Measurements from ENCODE around the gene LAMA2. TPM values are rescaled to one million over a fixed set of nuclear protein-coding genes. Genes with fewer than 3 reads are reported as not detected.

Gene LAMA2
- total RNA-seq, 1 donor from 2014 or later = 18.0 TPM

DNA sequence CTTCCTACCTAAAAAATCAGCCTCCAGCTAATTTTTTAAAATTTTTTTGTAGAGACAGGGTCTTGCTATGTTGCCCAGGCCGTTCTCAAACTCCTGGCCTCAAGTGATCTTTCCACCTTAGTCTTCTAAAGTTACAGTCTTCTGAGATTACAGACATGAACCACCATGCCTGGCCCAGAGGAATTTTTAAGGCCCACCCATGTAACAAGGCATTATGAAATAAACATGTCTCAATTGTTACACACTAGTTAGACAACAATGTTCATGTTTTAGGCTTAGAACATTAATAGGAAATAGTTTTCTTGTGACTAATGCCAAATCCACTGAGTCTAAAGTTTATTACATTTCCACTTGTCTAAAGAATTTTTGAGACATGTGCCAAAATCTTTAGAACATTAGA, 221.2 kb downstream of the LAMA2 start:
- Mint-ChIP-seq H3K36me3 (ENCODE audit: unreplicated experiment) (no peaks in the 10 kb centered on the region), H3K27me3 (ENCODE audit: unreplicated experiment) (peaks cover 10% of the 10 kb centered on the region), H3K9me3 (ENCODE audit: unreplicated experiment) (no peaks in the 10 kb centered on the region), H3K4me1 (ENCODE audit: unreplicated experiment) (no peaks in the 10 kb centered on the region), H3K4me3 (ENCODE audit: unreplicated experiment) (no peak overlapping the region), H3K27ac (ENCODE audit: unreplicated experiment) (no peak overlapping the region)
- no peak for TF ChIP-seq CTCF (IDR thresholded peaks at IDR 0.05)
- DNase-seq (ENCODE audit: extremely low spot score, unreplicated experiment) = no peak

- Mint-ChIP-seq H3K36me3 (ENCODE audit: unreplicated experiment) (no peaks in the 10 kb centered on the region), H3K27me3 (ENCODE audit: unreplicated experiment) (peaks cover 10% of the 10 kb centered on the region), H3K27ac (ENCODE audit: unreplicated experiment) (no peak overlapping the region), H3K9me3 (ENCODE audit: unreplicated experiment) (no peaks in the 10 kb centered on the region), H3K4me3 (ENCODE audit: unreplicated experiment) (no peak overlapping the region), H3K4me1 (ENCODE audit: unreplicated experiment) (no peaks in the 10 kb centered on the region)
- no peak for TF ChIP-seq CTCF (IDR thresholded peaks at IDR 0.05)
- no peak for DNase-seq (ENCODE audit: extremely low spot score, unreplicated experiment)
These were observed 221.6 kb downstream of the LAMA2 start for GRCh38 chr6:129104560-129104959.

GRCh38 chr6:129105035-129105434, 222.1 kb downstream of the LAMA2 start:
- TF ChIP-seq CTCF (IDR thresholded peaks at IDR 0.05) = no peak
- Mint-ChIP-seq H3K9me3 (ENCODE audit: unreplicated experiment) (no peaks in the 10 kb centered on the region), H3K4me3 (ENCODE audit: unreplicated experiment) (no peak overlapping the region), H3K4me1 (ENCODE audit: unreplicated experiment) (no peaks in the 10 kb centered on the region), H3K36me3 (ENCODE audit: unreplicated experiment) (no peaks in the 10 kb centered on the region), H3K27me3 (ENCODE audit: unreplicated experiment) (peaks cover 10% of the 10 kb centered on the region), H3K27ac (ENCODE audit: unreplicated experiment) (no peak overlapping the region)
- no peak for DNase-seq (ENCODE audit: extremely low spot score, unreplicated experiment)

GRCh38 chr6:129105793-129106192, 222.9 kb downstream of the LAMA2 start:
- no peak overlapping the region for H3K4me3 Mint-ChIP-seq (ENCODE audit: unreplicated experiment)
- no peaks in the 10 kb centered on the region for H3K36me3 Mint-ChIP-seq (ENCODE audit: unreplicated experiment)
- DNase-seq (ENCODE audit: extremely low spot score, unreplicated experiment) = no peak
- peaks cover 10% of the 10 kb centered on the region for H3K27me3 Mint-ChIP-seq (ENCODE audit: unreplicated experiment)
- H3K27ac Mint-ChIP-seq (ENCODE audit: unreplicated experiment) = no peak overlapping the region
- H3K9me3 Mint-ChIP-seq (ENCODE audit: unreplicated experiment) = no peaks in the 10 kb centered on the region
- no peaks in the 10 kb centered on the region for H3K4me1 Mint-ChIP-seq (ENCODE audit: unreplicated experiment)
- no peak for TF ChIP-seq CTCF (IDR thresholded peaks at IDR 0.05)

- H3K27ac Mint-ChIP-seq (ENCODE audit: unreplicated experiment) = no peak overlapping the region
- no peak for TF ChIP-seq CTCF (IDR thresholded peaks at IDR 0.05)
- H3K36me3 Mint-ChIP-seq (ENCODE audit: unreplicated experiment) = no peaks in the 10 kb centered on the region
- no peak for DNase-seq (ENCODE audit: extremely low spot score, unreplicated experiment)
- peaks cover 19% of the 10 kb centered on the region for H3K27me3 Mint-ChIP-seq (ENCODE audit: unreplicated experiment)
- no peaks in the 10 kb centered on the region for H3K9me3 Mint-ChIP-seq (ENCODE audit: unreplicated experiment)
- no peaks in the 10 kb centered on the region for H3K4me1 Mint-ChIP-seq (ENCODE audit: unreplicated experiment)
- no peak overlapping the region for H3K4me3 Mint-ChIP-seq (ENCODE audit: unreplicated experiment)
These were observed 225.4 kb downstream of the LAMA2 start for GRCh38 chr6:129108337-129108736.

Data from osteocyte (in vitro differentiated cells).